ENCODE measurements around the gene EXT2. TPM values are rescaled to one million over a fixed set of nuclear protein-coding genes. Genes with fewer than 3 reads are reported as not detected.

EXT2 gene
- polyA plus RNA-seq, 1 of the 3 experiments (the other 2 are of a cell fraction), result 92.9 TPM

- Histone ChIP-seq H3K9me2 (no peaks in the 10 kb centered on the region), H2AFZ (ENCODE audit: low read depth) (no peak overlapping the region), H3K4me3 (ENCODE audit: low read depth in 2 of 2, low read length in 1 of 2) (no peak overlapping the region), H3K9ac (no peak overlapping the region), H3K4me1 (ENCODE audit: control insufficient read depth in 1 of 2, insufficient read depth in 2 of 2, low read depth in 1 of 2, low read length in 1 of 2) (peaks cover 7 to 14% of the 10 kb centered on the region in 2 experiments; a peak in 2 of 4 replicates), H3K27ac (ENCODE audit: low read depth in 2 of 2, low read length in 1 of 2) (no peak overlapping the region; a peak in 1 of 4 replicates), H3K36me3 (replicated peaks in 1 of 2; ENCODE audit: control insufficient read depth in 1 of 2, insufficient read depth in 2 of 2, low read length in 1 of 2) (peaks cover 0 to 5% of the 10 kb centered on the region in 2 experiments), H3F3A (replicated peaks; ENCODE audit: insufficient read depth) (no peaks in the 10 kb centered on the region), H4K20me1 (ENCODE audit: insufficient read depth) (no peaks in the 10 kb centered on the region), H3K27me3 (ENCODE audit: insufficient read depth) (no peaks in the 10 kb centered on the region), H3K9me3 (no peaks in the 10 kb centered on the region), H3K79me2 (ENCODE audit: insufficient read depth) (no peaks in the 10 kb centered on the region), H3K4me2 (no peak overlapping the region)
- ChIA-PET POLR2A (no interaction called here), CTCF (interaction anchor here (1.0 to 1.3 kb wide), 2 partner anchors 13 to 95 kb away, joined by 3 read pairs; no protein-coding TSS in a partner anchor)
- no peak for DNase-seq
- TF ChIP-seq FOSL2 (IDR thresholded peaks at IDR 0.05; ENCODE audit: borderline replicate concordance, low read depth) (no peak), SMC3 (IDR thresholded peaks at IDR 0.05; ENCODE audit: low read depth, low read length) (no peak), FOXJ3 (CRISPR knock-in tag; IDR thresholded peaks at IDR 0.05) (no peak), GABPA (IDR thresholded peaks at IDR 0.05; ENCODE audit: low read depth) (no peak), ELF1 (IDR thresholded peaks at IDR 0.05) (no peak), CTCF (IDR thresholded peaks at IDR 0.05) (no peak), JUND (IDR thresholded peaks at IDR 0.05) (no peak), IRF3 (IDR thresholded peaks at IDR 0.05; ENCODE audit: low read depth, low read length) (no peak), CHD2 (IDR thresholded peaks at IDR 0.05; ENCODE audit: low read length, partially characterized antibody) (no peak), REST (IDR thresholded peaks at IDR 0.05; ENCODE audit: low read depth, low read length) (no peak)
- WGBS (ENCODE audit: low lambda C conversion rate), result 84% methylated on average over 6 of the region's 6 CpGs
These were observed 132.9 kb downstream of the EXT2 start for GRCh38 chr11:44228379-44228778.

- no peaks in the 10 kb centered on the region for H3K79me2 ChIP-seq (ENCODE audit: insufficient read depth)
- H3K4me1 ChIP-seq (ENCODE audit: control insufficient read depth in 1 of 2, insufficient read depth in 2 of 2, low read depth in 1 of 2, low read length in 1 of 2), result peaks cover 7% of the 10 kb centered on the region in 2 experiments; a peak in 1 of 4 replicates
- peak overlapping the region in 1 of 2 experiments; percentile 28; a peak in 2 of 4 replicates for H3K27ac ChIP-seq (ENCODE audit: low read depth in 2 of 2, low read length in 1 of 2)
- no peaks in the 10 kb centered on the region for H3K27me3 ChIP-seq (ENCODE audit: insufficient read depth)
- no peaks in the 10 kb centered on the region for H4K20me1 ChIP-seq (ENCODE audit: insufficient read depth)
- no peak overlapping the region for H3K4me3 ChIP-seq (ENCODE audit: low read depth in 2 of 2, low read length in 1 of 2)
- 100% methylated on average over 4 of the region's 4 CpGs for WGBS (ENCODE audit: low lambda C conversion rate)
- ChIA-PET CTCF (interaction anchor here (0.9 to 1.3 kb wide), 3 partner anchors 12 to 96 kb away, joined by 3 read pairs; no protein-coding TSS in a partner anchor), POLR2A (no interaction called here)
- H3K4me2 ChIP-seq, result no peak overlapping the region
- peaks cover 0 to 10% of the 10 kb centered on the region in 2 experiments for H3K36me3 ChIP-seq (replicated peaks in 1 of 2; ENCODE audit: control insufficient read depth in 1 of 2, insufficient read depth in 2 of 2, low read length in 1 of 2)
- no peak overlapping the region for H2AFZ ChIP-seq (ENCODE audit: low read depth)
- H3F3A ChIP-seq (replicated peaks; ENCODE audit: insufficient read depth), result no peaks in the 10 kb centered on the region
- DNase-seq, result no peak
- no peaks in the 10 kb centered on the region for H3K9me3 ChIP-seq
- H3K9me2 ChIP-seq, result no peaks in the 10 kb centered on the region
- H3K9ac ChIP-seq, result no peak overlapping the region
- TF ChIP-seq TEAD4 (IDR thresholded peaks at IDR 0.05; ENCODE audit: borderline replicate concordance, insufficient read depth) (no peak), MAX (IDR thresholded peaks at IDR 0.05; ENCODE audit: low read depth) (no peak), RAD21 (IDR thresholded peaks at IDR 0.05; ENCODE audit: low read length) (no peak), IRF3 (IDR thresholded peaks at IDR 0.05; ENCODE audit: low read depth, low read length) (no peak), JUND (IDR thresholded peaks at IDR 0.05) (no peak), REST (IDR thresholded peaks at IDR 0.05; ENCODE audit: low read depth, low read length) (no peak), EP300 (IDR thresholded peaks at IDR 0.05; ENCODE audit: borderline replicate concordance in 1 of 2, low read depth in 1 of 2, low read length in 1 of 2) (no peak), MXI1 (IDR thresholded peaks at IDR 0.05; ENCODE audit: low read depth, low read length) (no peak)
These were observed 133.6 kb downstream of the EXT2 start for GRCh38 chr11:44229098-44229497.
